B cell (primary cell): ENCODE results near the gene RREB1. TPM values are rescaled to one million over a fixed set of nuclear protein-coding genes. Genes with fewer than 3 reads are reported as not detected.

Source experiments
- ATAC-seq: fragments of 200-7000 bp; cut with Tn5 transposase; one replicate; pipeline ENCODE4 v1.10.0; 2021; ENCODE audit warnings: low read depth, mild to moderate bottlenecking, moderate number of reproducible peaks, moderate library complexity
- CTCF ChIA-PET: fragments of 350-600 bp; sonication (Branson Sonifier 250); formaldehyde crosslinking; loops from one replicate; lab custom pipeline; 2021; ENCODE audit warnings: antibody characterized with exemption, inconsistent platforms; lab: Charles Lee
- POLR2A ChIA-PET: fragments of 350-600 bp; sonication (Branson Sonifier 250); formaldehyde crosslinking; loops from one replicate; lab custom pipeline; 2021; ENCODE audit warnings: antibody characterized with exemption; lab: Charles Lee
- DNase-seq: peaks from one replicate; pipeline ENCODE4 v3.0.0; 2013
- H2AFZ ChIP-seq: 2 replicates; pipeline ENCODE4 v1.6.1; 2012; ENCODE audit warnings: mild to moderate bottlenecking, low read depth, low read length; ENCODE audit not compliant: insufficient read depth, poor library complexity, severe bottlenecking
- H3K27ac ChIP-seq, 2 donors: 1 replicate in 1 of 2; 2 replicates in 1 of 2; pipeline ENCODE4 v1.5.1; 2012 to 2013; ENCODE audit warnings: low read length in 2 of 2, mild to moderate bottlenecking in 2 of 2, moderate library complexity in 1 of 2
- H3K27me3 ChIP-seq, 4 experiments: fragments of 200-600 bp in 1 of 4; sonication (generic) in 1 of 4; replicated peaks in 1 of 4; 1 replicate in 2 of 4; 2 replicates in 2 of 4; pipeline versions ENCODE4 v1.6.1 to v1.7.0; 2013 to 2016; ENCODE audit warnings: low read length in 3 of 4, mild to moderate bottlenecking in 2 of 4, mixed read lengths in 1 of 4, moderate library complexity in 1 of 4; ENCODE audit not compliant: insufficient read depth in 4 of 4, control insufficient read depth in 3 of 4; ENCODE audit errors: control extremely low read depth in 1 of 4
- H3K36me3 ChIP-seq, 2 experiments: replicated peaks in 1 of 2; 1 replicate in 1 of 2; 2 replicates in 1 of 2; pipeline versions ENCODE4 v1.6.1 to v1.7.1; 2013; ENCODE audit warnings: low read length in 1 of 2; ENCODE audit not compliant: insufficient read depth in 2 of 2, control insufficient read depth in 1 of 2; ENCODE audit errors: control extremely low read depth in 1 of 2, extremely low read depth in 1 of 2
- H3K4me1 ChIP-seq, 2 donors: fragments of 200-600 bp in 1 of 2; sonication (generic) in 1 of 2; 1 replicate in 1 of 2; 2 replicates in 1 of 2; pipeline versions ENCODE4 v1.5.1 to v1.6.1; 2013 to 2017; ENCODE audit warnings: low read length in 2 of 2; ENCODE audit not compliant: control insufficient read depth in 2 of 2, insufficient read depth in 2 of 2
- H3K4me2 ChIP-seq: replicated peaks from 2 replicates; pipeline ENCODE3; 2012; ENCODE audit warnings: mild to moderate bottlenecking, low read depth, low read length; ENCODE audit not compliant: poor library complexity, severe bottlenecking
- H3K4me3 ChIP-seq, 5 experiments: fragments of 200-600 bp in 1 of 5; sonication (generic) in 1 of 5; 1 replicate in 3 of 5; 2 replicates in 2 of 5; pipeline versions ENCODE4 v1.5.1 to v1.7.0; 2011 to 2016; ENCODE audit warnings: low read length in 4 of 5, mild to moderate bottlenecking in 4 of 5, low read depth in 2 of 5, control low read depth in 1 of 5, moderate library complexity in 1 of 5; ENCODE audit not compliant: insufficient read depth in 1 of 5; ENCODE audit errors: control extremely low read depth in 1 of 5, extremely low read depth in 1 of 5
- H3K79me2 ChIP-seq: fragments of 200-600 bp; sonication (generic); one replicate; pipeline ENCODE4 v1.6.0; 2016; ENCODE audit warnings: low read length; ENCODE audit not compliant: control insufficient read depth, insufficient read depth
- H3K9ac ChIP-seq: fragments of 200-600 bp; sonication (generic); 2 replicates; pipeline ENCODE4 v1.6.1; 2017; ENCODE audit warnings: mild to moderate bottlenecking, low read length, moderate library complexity
- H3K9me3 ChIP-seq, 3 donors: one replicate each; pipeline versions ENCODE4 v1.6.1 to v1.7.1; 2013; ENCODE audit warnings: low read length in 2 of 3; ENCODE audit not compliant: control insufficient read depth in 2 of 3, insufficient read depth in 1 of 3; ENCODE audit errors: control extremely low read depth in 1 of 3
- H4K20me1 ChIP-seq: 2 replicates; pipeline ENCODE4 v1.6.0; 2012; ENCODE audit warnings: mild to moderate bottlenecking, low read length; ENCODE audit not compliant: insufficient read depth, control insufficient read depth, poor library complexity, severe bottlenecking
- H3K27ac Mint-ChIP-seq: one replicate; pipeline ENCODE4 v1.8.0; 2021; ENCODE audit warnings: mixed read lengths
- H3K27me3 Mint-ChIP-seq: one replicate; pipeline ENCODE4 v1.8.0; 2021; ENCODE audit warnings: mixed read lengths
- H3K4me1 Mint-ChIP-seq: one replicate; pipeline ENCODE4 v1.8.0; 2021; ENCODE audit warnings: mixed read lengths
- H3K4me3 Mint-ChIP-seq: one replicate; pipeline ENCODE4 v1.8.0; 2021; ENCODE audit warnings: mixed read lengths
- H3K9me3 Mint-ChIP-seq: one replicate; pipeline ENCODE4 v1.8.0; 2022; ENCODE audit warnings: mixed read lengths; ENCODE audit not compliant: insufficient read depth
- CTCF ChIP-seq: fragments of 200-600 bp; IDR thresholded peaks from one replicate; pipeline ENCODE4 v1.8.0; 2022; ENCODE audit warnings: antibody characterized with exemption, mild to moderate bottlenecking
- EZH2 ChIP-seq: IDR thresholded peaks from 2 replicates; pipeline ENCODE4 v1.6.1; 2012; ENCODE audit warnings: borderline replicate concordance, low read depth, mild to moderate bottlenecking, moderate library complexity, low read length; ENCODE audit not compliant: insufficient read depth, poor library complexity, severe bottlenecking
- WGBS: methylation state at CpG from one replicate; pipeline ENCODE4 v1.1.5; 2013; ENCODE audit warnings: missing lambda C conversion rate; ENCODE audit not compliant: insufficient coverage; 5-methylcytosine and 5-hydroxymethylcytosine counted together
- intact Hi-C: fragments of 100-400 bp; cut with micrococcal nuclease; formaldehyde crosslinking; loops from one replicate; pipeline ENCODE4 v1.10.0; 2022
- polyA plus RNA-seq: library from polyadenylated mRNA; depleted of rRNA; stranded (reverse); fragments of >200 nt; gene quantifications from 2 replicates; pipeline ENCODE4 v1.2.3, GENCODE V29; 2012
- total RNA-seq, 2 donors: library from RNA; stranded (reverse); fragments of 120-200 nt in 1 of 2; gene quantifications; 1 replicate in 1 of 2; 2 replicates in 1 of 2; pipeline versions ENCODE4 v1.2.3 to v1.2.4, GENCODE V29; 2013 to 2022

The RREB1 gene
- total and polyA plus RNA-seq, 2 donors (not counting 1 experiment from before 2014, with no cell fraction given): 10.4 to 58.6 TPM

GRCh38 chr6:7252390-7252789 lies 144.6 kb downstream of the RREB1 start:
- Histone ChIP-seq H2AFZ (no peak overlapping the region), H3K27ac (no peak overlapping the region), H3K36me3 (peaks cover 0 to 50% of the 10 kb centered on the region in 2 experiments), H3K4me1 (peaks cover 0 to 8% of the 10 kb centered on the region in 2 donors), H3K4me2 (no peak overlapping the region), H3K9ac (no peak overlapping the region), H3K79me2 (no peaks in the 10 kb centered on the region), H4K20me1 (peaks cover 15% of the 10 kb centered on the region), H3K9me3 (peaks cover 0 to 7% (median 4%) of the 10 kb centered on the region in 3 donors), H3K27me3 (no peaks in the 10 kb centered on the region), H3K4me3 (no peak overlapping the region)
- CTCF ChIA-PET: interaction anchor here (1.3 to 1.5 kb wide), 3 partner anchors 9 to 493 kb away, joined by 4 to 9 read pairs (median 5); no protein-coding TSS in a partner anchor
- Mint-ChIP-seq H3K27me3 (no peaks in the 10 kb centered on the region), H3K27ac (no peak overlapping the region), H3K4me1 (peaks cover 19% of the 10 kb centered on the region), H3K9me3 (no peaks in the 10 kb centered on the region), H3K4me3 (no peak overlapping the region)
- ATAC-seq (no peak), DNase-seq (no peak)
- WGBS: 100% methylated on average over 1 of the region's 4 CpGs
- TF ChIP-seq EZH2 (no peak), CTCF (no peak)
- intact Hi-C loops: no loop called here
- POLR2A ChIA-PET: no interaction called here

- CTCF ChIA-PET: interaction anchor here (0.6 to 2.1 kb wide), 5 partner anchors 11 to 579 kb away, joined by 3 to 7 read pairs (median 3); no protein-coding TSS in a partner anchor
Measured at GRCh38 chr6:7254980-7255835, 147.4 kb downstream of the RREB1 start.

More at GRCh38 chr6:7254980-7255835, 147.4 kb downstream of the RREB1 start:
- POLR2A ChIA-PET: interaction anchor here (0.5 to 0.6 kb wide), 2 partner anchors 54 to 216 kb away, joined by 3 read pairs; no protein-coding TSS in a partner anchor
- H3K4me2 ChIP-seq: no peak overlapping the region
- DNase-seq (no peak), ATAC-seq (no peak)
- Mint-ChIP-seq H3K4me1 (peaks cover 20% of the 10 kb centered on the region), H3K4me3 (no peak overlapping the region), H3K9me3 (no peaks in the 10 kb centered on the region), H3K27me3 (peaks cover under 1% of the 10 kb centered on the region), H3K27ac (no peak overlapping the region)
- H3K4me3 ChIP-seq: no peak overlapping the region
- peaks cover 0 to 21% of the 10 kb centered on the region in 2 experiments for H3K36me3 ChIP-seq
- peaks cover 0 to under 1% (median 0%) of the 10 kb centered on the region in 4 experiments for H3K27me3 ChIP-seq
- H2AFZ ChIP-seq: no peak overlapping the region
- intact Hi-C loops: no loop called here
- no peak overlapping the region for H3K27ac ChIP-seq
- peaks cover 0 to 4% of the 10 kb centered on the region in 2 donors for H3K4me1 ChIP-seq
- 23% methylated on average over 8 of the region's 12 CpGs for WGBS
- peaks cover 4% of the 10 kb centered on the region for H4K20me1 ChIP-seq
- H3K79me2 ChIP-seq: no peaks in the 10 kb centered on the region
- TF ChIP-seq EZH2 (no peak), CTCF (no peak)
- no peak overlapping the region for H3K9ac ChIP-seq
- peaks cover 0 to 14% (median 4%) of the 10 kb centered on the region in 3 donors for H3K9me3 ChIP-seq
